H1 (cell line): ENCODE measurements around the gene POLDIP3. TPM values are rescaled to one million over a fixed set of nuclear protein-coding genes. Genes with fewer than 3 reads are reported as not detected.

ENCODE experiments used
- CTCF ChIA-PET: fragments of 300-600 bp; sonication (Branson Sonifier 250); formaldehyde crosslinking; loops from one replicate; lab custom pipeline; 2021; ENCODE audit not compliant: partially characterized antibody; lab: Charles Lee
- POLR2A ChIA-PET: fragments of 300-600 bp; sonication (Branson Sonifier 250); formaldehyde crosslinking; loops from one replicate; lab custom pipeline; 2021; ENCODE audit warnings: inconsistent platforms; ENCODE audit not compliant: partially characterized antibody; lab: Charles Lee
- DNase-seq, 2 experiments: peaks; one replicate each; pipeline versions ENCODE4 v3.0.0 to v3.0.0-alpha.2; 2010 to 2022; ENCODE audit warnings: low spot score in 2 of 2, low read depth in 1 of 2, mixed read lengths in 1 of 2
- FAIRE-seq: peaks from 2 replicates; lab custom pipeline; 2011; peaks lifted over from hg19 to GRCh38; lab: Jason Lieb, UNC
- H2AFZ ChIP-seq: 2 replicates; pipeline ENCODE4 v1.8.1; 2012; ENCODE audit warnings: low read length, inconsistent platforms
- H2AK5ac ChIP-seq: 2 replicates; pipeline ENCODE4 v1.6.1; 2013; ENCODE audit warnings: low read depth, low read length
- H2BK120ac ChIP-seq: replicated peaks from 2 replicates; pipeline ENCODE3; 2013; ENCODE audit warnings: low read depth, low read length, inconsistent platforms
- H2BK12ac ChIP-seq: 2 replicates; pipeline ENCODE4 v1.6.1; 2013; ENCODE audit warnings: low read depth, low read length
- H2BK15ac ChIP-seq: 2 replicates; pipeline ENCODE4 v1.6.1; 2013; ENCODE audit warnings: low read length
- H2BK20ac ChIP-seq: 2 replicates; pipeline ENCODE4 v1.6.1; 2013; ENCODE audit warnings: low read length
- H2BK5ac ChIP-seq: 2 replicates; pipeline ENCODE4 v1.6.1; 2013; ENCODE audit warnings: low read depth, low read length
- H3K14ac ChIP-seq: 2 replicates; pipeline ENCODE4 v1.6.1; 2013; ENCODE audit warnings: inconsistent platforms; ENCODE audit not compliant: insufficient read length
- H3K18ac ChIP-seq: 2 replicates; pipeline ENCODE4 v1.6.1; 2013; ENCODE audit warnings: low read length; ENCODE audit errors: extremely low read depth
- H3K23ac ChIP-seq: 2 replicates; pipeline ENCODE4 v1.6.1; 2013; ENCODE audit warnings: inconsistent platforms; ENCODE audit not compliant: insufficient read length
- H3K23me2 ChIP-seq: 2 replicates; pipeline ENCODE4 v1.6.1; 2013; ENCODE audit warnings: low read depth, low read length
- H3K27ac ChIP-seq: 2 replicates; pipeline ENCODE4 v1.6.1; 2011; ENCODE audit warnings: low read depth, low read length, inconsistent platforms
- H3K27me3 ChIP-seq, 4 experiments: replicated peaks in 1 of 4; 1 replicate in 1 of 4; 2 replicates in 3 of 4; pipeline versions ENCODE4 v1.6.1 to v1.8.1; 2011 to 2013; ENCODE audit warnings: low read length in 3 of 4, mild to moderate bottlenecking in 3 of 4, inconsistent platforms in 2 of 4, mixed read lengths in 2 of 4, moderate library complexity in 1 of 4; ENCODE audit not compliant: control insufficient read depth in 3 of 4, insufficient read depth in 3 of 4; ENCODE audit errors: extremely low read depth in 1 of 4
- H3K36me3 ChIP-seq, 4 experiments: 2 replicates each; pipeline versions ENCODE4 v1.6.1 to v1.8.1; 2011 to 2013; ENCODE audit warnings: mild to moderate bottlenecking in 4 of 4, low read length in 3 of 4, moderate library complexity in 2 of 4, control low read depth in 1 of 4, inconsistent platforms in 1 of 4; ENCODE audit not compliant: insufficient read depth in 4 of 4, control insufficient read depth in 2 of 4
- H3K4ac ChIP-seq: replicated peaks from 2 replicates; pipeline ENCODE3; 2013; ENCODE audit warnings: low read length, low read depth, mixed read lengths, inconsistent platforms; ENCODE audit not compliant: insufficient read length
- H3K4me1 ChIP-seq, 4 experiments: replicated peaks in 1 of 4; 1 replicate in 1 of 4; 2 replicates in 3 of 4; pipeline versions ENCODE4 v1.6.1 to v1.8.1; 2011 to 2013; ENCODE audit warnings: low read length in 3 of 4, inconsistent platforms in 2 of 4, mixed read lengths in 1 of 4; ENCODE audit not compliant: insufficient read depth in 4 of 4, control insufficient read depth in 3 of 4
- H3K4me2 ChIP-seq, 2 experiments: 2 replicates each; pipeline versions ENCODE4 v1.6.1 to v1.8.1; 2011 to 2013; ENCODE audit warnings: low read depth in 2 of 2, low read length in 2 of 2, control low read depth in 1 of 2, inconsistent platforms in 1 of 2, mild to moderate bottlenecking in 1 of 2; ENCODE audit not compliant: insufficient read depth in 1 of 2
- H3K4me3 ChIP-seq, 4 experiments: fragments of 200-600, 300-600 bp in 1 of 4; sonication (generic), shearing (Covaris generic), sonication (Bioruptor Twin) in 1 of 4; 2 replicates each; pipeline versions ENCODE4 v1.5.1 to v1.8.1; 2011 to 2016; ENCODE audit warnings: low read length in 4 of 4, low read depth in 3 of 4, control low read depth in 2 of 4, inconsistent platforms in 2 of 4, mild to moderate bottlenecking in 2 of 4, mixed read lengths in 1 of 4, moderate library complexity in 1 of 4; ENCODE audit not compliant: insufficient read depth in 2 of 4; ENCODE audit errors: extremely low read depth in 1 of 4
- H3K56ac ChIP-seq: replicated peaks from 2 replicates; pipeline ENCODE3; 2013; ENCODE audit warnings: low read depth, mild to moderate bottlenecking, mixed read lengths, low read length, inconsistent platforms; ENCODE audit not compliant: insufficient read length
- H3K79me1 ChIP-seq: 2 replicates; pipeline ENCODE4 v1.6.1; 2013; ENCODE audit warnings: low read depth, low read length, control low read depth
- H3K79me2 ChIP-seq, 2 experiments: 2 replicates each; pipeline versions ENCODE4 v1.6.1 to v1.8.1; 2012 to 2013; ENCODE audit warnings: low read length in 2 of 2, mild to moderate bottlenecking in 2 of 2, inconsistent platforms in 1 of 2; ENCODE audit not compliant: insufficient read depth in 2 of 2, control insufficient read depth in 1 of 2
- H3K9ac ChIP-seq, 4 experiments: replicated peaks in 1 of 4; 1 replicate in 1 of 4; 2 replicates in 3 of 4; pipeline versions ENCODE4 v1.6.1 to v1.8.1; 2011 to 2013; ENCODE audit warnings: low read depth in 3 of 4, low read length in 3 of 4, control low read depth in 2 of 4, mild to moderate bottlenecking in 2 of 4, moderate library complexity in 2 of 4, inconsistent platforms in 1 of 4; ENCODE audit errors: extremely low read depth in 1 of 4
- H3K9me3 ChIP-seq, 2 experiments: 2 replicates each; pipeline versions ENCODE4 v1.6.1 to v1.8.1; 2012 to 2013; ENCODE audit warnings: mild to moderate bottlenecking in 2 of 2, moderate library complexity in 2 of 2, control low read depth in 1 of 2, inconsistent platforms in 1 of 2, low read depth in 1 of 2, low read length in 1 of 2, mixed read lengths in 1 of 2; ENCODE audit not compliant: insufficient read depth in 2 of 2
- H4K20me1 ChIP-seq, 2 experiments: replicated peaks in 1 of 2; 2 replicates each; pipeline versions ENCODE3 to v1.8.1; 2011 to 2013; ENCODE audit warnings: inconsistent platforms in 2 of 2, low read length in 2 of 2, mild to moderate bottlenecking in 1 of 2; ENCODE audit not compliant: insufficient read depth in 2 of 2, control insufficient read depth in 1 of 2
- H4K5ac ChIP-seq: 2 replicates; pipeline ENCODE4 v1.6.1; 2013; ENCODE audit warnings: low read length, low read depth, mixed read lengths, inconsistent platforms; ENCODE audit not compliant: insufficient read length
- H4K8ac ChIP-seq: 2 replicates; pipeline ENCODE4 v1.8.0; 2013; ENCODE audit warnings: mild to moderate bottlenecking, moderate library complexity, low read length, inconsistent platforms; ENCODE audit not compliant: insufficient read depth; ENCODE audit errors: extremely low read depth
- H4K91ac ChIP-seq: replicated peaks from 2 replicates; pipeline ENCODE3; 2013; ENCODE audit warnings: low read length, mixed read lengths, inconsistent platforms; ENCODE audit not compliant: insufficient read length
- EGR1 ChIP-seq: IDR thresholded peaks from 2 replicates; pipeline ENCODE4 v1.6.1; 2011; ENCODE audit warnings: low read depth, low read length, borderline replicate concordance
- GABPA ChIP-seq: IDR thresholded peaks from 2 replicates; pipeline ENCODE4 v1.6.1; 2011; ENCODE audit warnings: mild to moderate bottlenecking, low read length, moderate library complexity, borderline replicate concordance; ENCODE audit not compliant: insufficient read depth
- GTF2F1 ChIP-seq: IDR thresholded peaks from 2 replicates; pipeline ENCODE4 v1.6.1; 2012; ENCODE audit warnings: low read depth, low read length, improper control_type of control experiment, borderline replicate concordance
- JUND ChIP-seq: IDR thresholded peaks from 2 replicates; pipeline ENCODE4 v1.6.1; 2011; ENCODE audit warnings: mild to moderate bottlenecking, improper control_type of control experiment, low read length
- RAD21 ChIP-seq, 2 experiments: IDR thresholded peaks in 1 of 2; conservative IDR thresholded peaks in 1 of 2; 2 replicates each; pipeline ENCODE4 v1.6.1; 2011; ENCODE audit warnings: low read depth in 2 of 2, low read length in 2 of 2, improper control_type of control experiment in 1 of 2, inconsistent platforms in 1 of 2, mild to moderate bottlenecking in 1 of 2, moderate library complexity in 1 of 2
- YY1 ChIP-seq: IDR thresholded peaks from 2 replicates; pipeline ENCODE4 v1.6.1; 2011; ENCODE audit warnings: low read depth, mild to moderate bottlenecking, low read length
- WGBS, 2 experiments: shearing (Covaris generic) in 1 of 2; methylation state at CpG; one replicate each; pipeline versions ENCODE4 v1.1.6 to v1.1.7; 2013 to 2015; ENCODE audit warnings: low lambda C conversion rate in 2 of 2, mixed read lengths in 2 of 2, inconsistent platforms in 1 of 2, low coverage in 1 of 2, missing lambda C conversion rate in 1 of 2; ENCODE audit not compliant: insufficient replicate concordance in 2 of 2, insufficient coverage in 1 of 2, insufficient read length in 1 of 2; ENCODE audit errors: extremely low coverage in 1 of 2, missing lambda C conversion rate in 1 of 2; 5-methylcytosine and 5-hydroxymethylcytosine counted together
- polyA plus RNA-seq, 7 experiments: library from polyadenylated mRNA; depleted of rRNA in 3 of 7; stranded (reverse) in 5 of 7; unstranded in 2 of 7; fragments of >200 nt in 5 of 7; fragments of 200-250 nt in 2 of 7; gene quantifications; 1 replicate in 5 of 7; 2 replicates in 1 of 7; 4 replicates in 1 of 7; pipeline versions ENCODE4 v1.2.1 to v1.2.3, GENCODE V29; 2011 to 2013; ENCODE audit warnings: missing spikeins in 2 of 7, mixed read lengths in 2 of 7
- total RNA-seq: library from RNA; stranded (reverse); fragmentation: NEBNext Ultra II Directional; extraction: Animal tissue kit (Norgen Biotek cat#: 25700); gene quantifications from 2 replicates; pipeline ENCODE4 v1.2.1, GENCODE V29; 2021
- TF ChIP-seq, protein P1 (sequence below): IDR thresholded peaks from 2 replicates; pipeline ENCODE4 v1.6.1; 2011; ENCODE audit warnings: low read length, improper control_type of control experiment
- TF ChIP-seq, protein P2 (sequence below), 3 experiments: IDR thresholded peaks; 1 replicate in 2 of 3; 2 replicates in 1 of 3; pipeline versions ENCODE4 v1.5.1 to v1.6.1; 2011; ENCODE audit warnings: low read length in 3 of 3, mild to moderate bottlenecking in 3 of 3, inconsistent platforms in 2 of 3, low read depth in 1 of 3, moderate library complexity in 1 of 3; ENCODE audit not compliant: insufficient read depth in 1 of 3; ENCODE audit errors: control extremely low read depth in 1 of 3

POLDIP3 gene
- total and polyA plus RNA-seq, 2 of the 8 experiments (the other 6 are each of a cell fraction or from before 2014, with no cell fraction given): 43.5 to 84.6 TPM

DNA sequence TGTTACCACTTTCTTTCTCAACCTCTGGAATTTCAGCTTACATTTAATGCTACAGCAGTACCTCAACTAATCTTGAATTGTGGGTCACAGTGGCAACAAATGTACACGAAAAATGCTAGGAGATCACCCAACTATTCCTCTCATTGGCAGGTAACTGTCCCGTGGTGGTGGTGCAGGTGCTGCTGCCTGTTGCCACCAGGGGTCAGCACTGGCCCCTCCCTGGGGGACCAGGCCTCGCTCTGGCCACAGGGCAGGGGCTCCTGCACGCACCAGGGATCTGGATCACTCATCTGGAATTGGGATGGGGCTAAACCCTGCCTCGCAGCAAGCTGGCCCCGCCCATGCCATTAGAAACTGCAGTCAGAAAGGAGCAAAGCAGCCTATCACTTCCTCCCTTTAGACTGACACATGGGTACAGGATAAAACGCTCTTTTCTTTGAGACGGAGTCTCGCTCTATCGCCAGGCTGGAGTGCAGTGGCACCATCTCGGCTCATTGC is 6.9 kb upstream of the POLDIP3 start:
- no peak overlapping the region for H3K18ac ChIP-seq
- no peak overlapping the region for H3K4me2 ChIP-seq
- no peaks in the 10 kb centered on the region for H3K79me1 ChIP-seq
- H2BK20ac ChIP-seq: no peak overlapping the region
- H3K27ac ChIP-seq: no peak overlapping the region
- H2BK12ac ChIP-seq: no peak overlapping the region
- H3K27me3 ChIP-seq: no peaks in the 10 kb centered on the region
- H3K14ac ChIP-seq: no peak overlapping the region
- H4K91ac ChIP-seq: no peak overlapping the region
- no peak overlapping the region for H3K4me3 ChIP-seq
- no peak overlapping the region for H4K8ac ChIP-seq
- 49% methylated on average over 11 of the region's 11 CpGs; no CpG with 5 or more reads in 1 of the 2 experiments for WGBS, 2 experiments
- no peaks in the 10 kb centered on the region for H3K79me2 ChIP-seq
- no peak overlapping the region for H3K4ac ChIP-seq
- ChIA-PET CTCF (interaction anchor here (0.6 to 4.9 kb wide), 35 partner anchors 10 to 246 kb away, joined by 3 to 43 read pairs (median 4); partner anchors contain the start of genes ATP5MGL, CYB5R3 and SERHL2), POLR2A (interaction anchor here (0.7 to 8.9 kb wide), 14 partner anchors 8 to 394 kb away, joined by 3 to 85 read pairs (median 4); partner anchors contain the start of genes CYB5R3, PACSIN2 and POLDIP3)
- no peak overlapping the region for H2BK5ac ChIP-seq
- H3K9ac ChIP-seq: no peak overlapping the region
- H3K23ac ChIP-seq: no peak overlapping the region
- H4K5ac ChIP-seq: no peak overlapping the region
- H2BK15ac ChIP-seq: no peak overlapping the region
- peaks cover 1 to 8% of the 10 kb centered on the region in 2 experiments for H4K20me1 ChIP-seq
- H3K36me3 ChIP-seq: peaks cover 0 to 9% (median 5%) of the 10 kb centered on the region in 4 experiments; a peak in 5 of 8 replicates
- H3K9me3 ChIP-seq: no peaks in the 10 kb centered on the region
- DNase-seq: peak; percentile 86 to 94
- H2BK120ac ChIP-seq: no peak overlapping the region
- no peak overlapping the region for H2AK5ac ChIP-seq
- H3K4me1 ChIP-seq: peaks cover 0 to 9% (median 7%) of the 10 kb centered on the region in 4 experiments; a peak in 6 of 7 replicates
- no peak overlapping the region for H2AFZ ChIP-seq
- peak; percentile 81 for FAIRE-seq
- H3K56ac ChIP-seq: no peak overlapping the region
- no peaks in the 10 kb centered on the region for H3K23me2 ChIP-seq
- peak; percentile 71; the same call in 1 of the 2 replicates for TF ChIP-seq GABPA
- peak; percentile 39; the same call in 1 of the 2 replicates for TF ChIP-seq YY1
- TF ChIP-seq, protein P1, sequence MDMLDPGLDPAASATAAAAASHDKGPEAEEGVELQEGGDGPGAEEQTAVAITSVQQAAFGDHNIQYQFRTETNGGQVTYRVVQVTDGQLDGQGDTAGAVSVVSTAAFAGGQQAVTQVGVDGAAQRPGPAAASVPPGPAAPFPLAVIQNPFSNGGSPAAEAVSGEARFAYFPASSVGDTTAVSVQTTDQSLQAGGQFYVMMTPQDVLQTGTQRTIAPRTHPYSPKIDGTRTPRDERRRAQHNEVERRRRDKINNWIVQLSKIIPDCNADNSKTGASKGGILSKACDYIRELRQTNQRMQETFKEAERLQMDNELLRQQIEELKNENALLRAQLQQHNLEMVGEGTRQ: peak; percentile 14; the same call in 1 of the 2 replicates
- TF ChIP-seq JUND: 0 out of 2 replicates have a peak, but pooled peaks have one; percentile 28
- TF ChIP-seq RAD21 (IDR thresholded peaks at IDR 0.05 in 1 of 2, conservative IDR thresholded peaks at IDR 0.05 in 1 of 2; ENCODE audit: low read depth in 2 of 2, low read length in 2 of 2): peak; percentile 80 to 85
- no peak for TF ChIP-seq EGR1
- no peak for TF ChIP-seq GTF2F1
- TF ChIP-seq, protein P2, sequence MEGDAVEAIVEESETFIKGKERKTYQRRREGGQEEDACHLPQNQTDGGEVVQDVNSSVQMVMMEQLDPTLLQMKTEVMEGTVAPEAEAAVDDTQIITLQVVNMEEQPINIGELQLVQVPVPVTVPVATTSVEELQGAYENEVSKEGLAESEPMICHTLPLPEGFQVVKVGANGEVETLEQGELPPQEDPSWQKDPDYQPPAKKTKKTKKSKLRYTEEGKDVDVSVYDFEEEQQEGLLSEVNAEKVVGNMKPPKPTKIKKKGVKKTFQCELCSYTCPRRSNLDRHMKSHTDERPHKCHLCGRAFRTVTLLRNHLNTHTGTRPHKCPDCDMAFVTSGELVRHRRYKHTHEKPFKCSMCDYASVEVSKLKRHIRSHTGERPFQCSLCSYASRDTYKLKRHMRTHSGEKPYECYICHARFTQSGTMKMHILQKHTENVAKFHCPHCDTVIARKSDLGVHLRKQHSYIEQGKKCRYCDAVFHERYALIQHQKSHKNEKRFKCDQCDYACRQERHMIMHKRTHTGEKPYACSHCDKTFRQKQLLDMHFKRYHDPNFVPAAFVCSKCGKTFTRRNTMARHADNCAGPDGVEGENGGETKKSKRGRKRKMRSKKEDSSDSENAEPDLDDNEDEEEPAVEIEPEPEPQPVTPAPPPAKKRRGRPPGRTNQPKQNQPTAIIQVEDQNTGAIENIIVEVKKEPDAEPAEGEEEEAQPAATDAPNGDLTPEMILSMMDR (IDR thresholded peaks at IDR 0.05; ENCODE audit: control extremely low read depth in 1 of 3, insufficient read depth in 1 of 3, low read depth in 1 of 3, low read length in 3 of 3): peak; percentile 92 to 99 (median 98)
